PC-9 (cell line): ENCODE data around the gene CMIP. TPM values are rescaled to one million over a fixed set of nuclear protein-coding genes. Genes with fewer than 3 reads are reported as not detected.

Source experiments
- BruUV-seq: library from RNA; stranded (reverse); fragments of 400-500 nt; replicated peaks from 2 replicates; lab custom pipeline; 2021; lab: Mats Ljungman, UMichigan
- CTCF ChIA-PET: fragments of 300-600 bp; sonication (Branson Sonifier 250); formaldehyde crosslinking; loops from one replicate; lab custom pipeline; 2022; ENCODE audit warnings: antibody characterized with exemption; lab: Charles Lee
- POLR2A ChIA-PET: fragments of 300-600 bp; sonication (Branson Sonifier 250); formaldehyde crosslinking; loops from one replicate; lab custom pipeline; 2022; ENCODE audit warnings: antibody characterized with exemption; ENCODE audit not compliant: unreplicated experiment; lab: Charles Lee
- DNase-seq, 2 experiments: peaks; one replicate each; pipeline versions ENCODE4 v3.0.0 to v3.0.0-alpha.2; 2015 to 2022; ENCODE audit warnings: mixed read lengths in 1 of 2
- H2AFZ ChIP-seq: fragments of 200-600 bp; sonication (generic); 2 replicates; pipeline ENCODE4 v1.8.1; 2017; ENCODE audit warnings: antibody characterized with exemption
- H3F3A ChIP-seq: fragments of 200-600 bp; sonication (generic); 2 replicates; pipeline ENCODE4 v1.8.1; 2017; ENCODE audit warnings: antibody characterized with exemption, mild to moderate bottlenecking, low read depth; ENCODE audit not compliant: insufficient read depth
- H3K27ac ChIP-seq: fragments of 200-600 bp; sonication (generic); 2 replicates; pipeline ENCODE4 v1.6.1; 2016; ENCODE audit warnings: mixed run types
- H3K27me3 ChIP-seq: fragments of 200-600 bp; sonication (generic); 2 replicates; pipeline ENCODE4 v1.6.1; 2016; ENCODE audit warnings: low read depth, mixed run types; ENCODE audit not compliant: insufficient read depth
- H3K36me3 ChIP-seq: fragments of 200-600 bp; sonication (generic); 2 replicates; pipeline ENCODE4 v1.6.1; 2016; ENCODE audit warnings: low read depth, mixed run types
- H3K4me1 ChIP-seq: fragments of 200-600 bp; sonication (generic); replicated peaks from 2 replicates; pipeline ENCODE4 v1.6.1; 2016; ENCODE audit warnings: mixed run types; ENCODE audit not compliant: insufficient read depth
- H3K4me2 ChIP-seq: fragments of 200-600 bp; sonication (generic); 2 replicates; pipeline ENCODE4 v1.6.1; 2017; ENCODE audit warnings: mixed run types
- H3K4me3 ChIP-seq: fragments of 200-600 bp; sonication (generic); 2 replicates; pipeline ENCODE4 v1.6.1; 2016; ENCODE audit warnings: mixed run types
- H3K79me2 ChIP-seq: fragments of 200-600 bp; sonication (generic); 2 replicates; pipeline ENCODE4 v1.6.1; 2017; ENCODE audit warnings: low read depth, mixed run types
- H3K9me2 ChIP-seq: fragments of 200-600 bp; sonication (generic); 2 replicates; pipeline ENCODE4 v1.8.1; 2017; ENCODE audit warnings: mild to moderate bottlenecking; ENCODE audit not compliant: insufficient read depth
- H3K9me3 ChIP-seq: fragments of 200-600 bp; sonication (generic); 2 replicates; pipeline ENCODE4 v1.8.1; 2016; ENCODE audit warnings: low read depth; ENCODE audit not compliant: insufficient read depth
- H4K20me1 ChIP-seq: fragments of 200-600 bp; sonication (generic); 2 replicates; pipeline ENCODE4 v1.8.1; 2017; ENCODE audit not compliant: insufficient read depth
- EZH2 ChIP-seq: fragments of 200-600 bp; sonication (generic); IDR thresholded peaks from 2 replicates; pipeline ENCODE4 v1.8.0; 2017; ENCODE audit warnings: antibody characterized with exemption, low read depth
- intact Hi-C: fragments of 100-400 bp; cut with micrococcal nuclease; formaldehyde crosslinking; loops from one replicate; pipeline ENCODE4 v1.10.0; 2022; ENCODE audit not compliant: unreplicated experiment
- total RNA-seq: library from RNA; stranded (reverse); gene quantifications from 2 replicates; pipeline ENCODE4 v1.2.3, GENCODE V29; 2021
- TF ChIP-seq, protein P1 (sequence below): fragments of 200-600 bp; sonication (generic); conservative IDR thresholded peaks from 2 replicates; pipeline ENCODE4 v1.6.1; 2017; ENCODE audit warnings: mixed run types, antibody characterized with exemption, mild to moderate bottlenecking, moderate library complexity

The CMIP gene
- total RNA-seq, 1 experiment from 2014 or later, result 96.6 TPM

DNA sequence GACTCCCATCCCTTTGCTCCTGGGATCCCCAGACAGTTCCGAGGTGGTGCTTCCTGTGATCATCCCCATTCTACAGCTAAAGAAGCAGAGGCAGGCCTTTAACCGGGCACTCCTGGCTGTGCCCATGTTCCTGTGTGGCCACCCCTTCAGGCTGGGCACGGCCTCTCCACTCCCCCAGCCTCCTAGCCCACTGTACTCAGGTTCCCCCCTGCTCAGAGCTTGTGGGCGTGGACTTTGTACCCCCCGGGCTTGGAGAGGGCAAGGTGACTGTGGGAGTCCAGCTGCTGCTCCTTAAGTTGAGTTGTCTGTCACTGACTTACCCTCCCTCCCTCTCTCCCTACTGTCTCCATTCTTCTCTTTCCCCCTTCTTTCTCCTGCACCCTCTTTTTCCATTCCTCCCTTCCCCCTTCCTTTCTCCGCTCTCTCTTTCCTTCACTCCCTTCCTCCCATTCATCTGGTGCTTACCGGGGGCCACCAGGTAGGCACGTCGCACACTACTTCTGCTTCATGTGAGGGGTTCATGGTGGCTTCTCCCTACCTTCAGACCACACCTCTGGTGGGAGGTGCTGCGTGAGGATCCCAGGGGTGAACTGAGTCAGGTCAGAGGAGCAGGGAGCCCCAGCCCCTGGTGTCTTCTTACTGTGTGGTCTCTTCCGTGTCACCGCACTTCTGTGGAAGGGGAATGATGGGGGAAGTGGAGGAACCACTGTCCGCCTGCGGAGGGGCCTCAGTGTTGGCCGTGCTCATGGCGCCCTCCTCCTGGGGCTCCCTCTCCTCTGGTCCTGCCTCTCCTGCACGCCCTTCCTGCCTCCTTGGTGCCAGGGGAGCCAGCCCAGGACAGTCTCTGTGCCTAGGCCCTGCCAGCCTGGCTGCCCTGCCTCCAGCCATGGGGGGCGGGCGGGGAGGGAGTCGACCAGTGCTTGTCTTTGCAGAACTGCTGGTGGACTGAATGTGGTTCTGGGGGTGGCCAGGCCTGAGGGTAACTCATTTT lies 29.7 kb downstream of the CMIP start:
- CTCF ChIA-PET, result no interaction called here
- H3K4me2 ChIP-seq, result no peak overlapping the region

DNA sequence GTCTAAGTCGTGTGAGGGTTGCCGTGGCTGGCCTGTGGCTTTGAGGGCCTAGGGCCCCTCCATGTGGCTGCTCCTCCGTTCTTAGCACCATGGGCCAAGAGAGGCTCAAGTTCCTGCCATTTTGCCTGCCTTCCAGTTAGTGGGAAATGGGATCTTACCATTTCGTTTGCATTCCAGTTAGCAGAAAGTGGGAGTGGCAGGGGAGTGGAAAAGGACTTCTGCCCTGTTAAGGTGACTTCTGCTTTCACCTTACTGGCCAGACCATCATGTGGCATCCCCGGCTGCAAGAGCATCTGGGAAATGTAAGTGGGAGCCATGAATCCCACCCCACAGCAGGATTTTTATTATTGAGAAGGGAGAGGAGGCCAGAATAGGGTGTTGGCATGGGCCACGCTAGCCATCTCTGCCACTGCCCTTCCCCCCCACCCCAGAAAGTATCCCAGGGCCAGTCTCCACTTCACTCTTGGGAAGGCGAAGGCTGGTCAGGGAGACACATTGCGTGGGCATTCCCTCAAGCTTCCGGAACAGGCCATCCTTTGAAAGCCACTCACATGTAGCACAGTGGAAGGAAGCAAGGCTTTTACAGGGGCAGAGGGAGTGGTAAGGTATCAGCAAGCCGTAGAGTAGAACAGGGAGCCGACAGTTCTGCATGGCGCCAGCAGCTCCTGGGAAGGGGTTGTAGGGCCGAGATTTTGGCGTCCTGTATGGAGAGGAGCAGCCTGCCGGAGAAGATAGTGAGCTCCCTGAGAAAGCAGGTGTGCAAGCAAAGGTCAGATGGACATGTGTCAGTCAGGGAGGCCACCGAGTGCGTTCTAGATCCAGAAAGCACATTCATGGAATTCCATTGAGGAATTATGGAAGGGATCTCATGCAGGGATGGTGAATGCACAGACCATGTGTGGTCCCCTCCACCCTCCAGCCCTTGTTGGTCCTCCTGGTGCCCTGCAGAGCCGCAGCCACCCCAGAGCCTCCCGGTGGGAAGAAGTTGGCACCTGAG lies 33.4 kb downstream of the CMIP start:
- DNase-seq, result no peak
- Histone ChIP-seq H3F3A (peaks cover 9% of the 10 kb centered on the region; the same call in 1 of the 2 replicates), H2AFZ (no peak overlapping the region), H3K9me3 (no peaks in the 10 kb centered on the region), H3K4me3 (no peak overlapping the region), H3K27ac (no peak overlapping the region), H3K9me2 (no peaks in the 10 kb centered on the region), H3K79me2 (peaks cover 88% of the 10 kb centered on the region), H3K27me3 (no peaks in the 10 kb centered on the region), H3K4me2 (no peak overlapping the region), H3K36me3 (no peaks in the 10 kb centered on the region), H4K20me1 (peaks cover 29% of the 10 kb centered on the region), H3K4me1 (no peaks in the 10 kb centered on the region)
- intact Hi-C loops, result no loop called here
- no TSS peak for BruUV-seq
- POLR2A ChIA-PET, result interaction anchor here (0.6 kb wide), 1 partner anchor 14 kb away, joined by 4 read pairs; no protein-coding TSS in a partner anchor
- no peak for TF ChIP-seq EZH2
- TF ChIP-seq, protein P1, sequence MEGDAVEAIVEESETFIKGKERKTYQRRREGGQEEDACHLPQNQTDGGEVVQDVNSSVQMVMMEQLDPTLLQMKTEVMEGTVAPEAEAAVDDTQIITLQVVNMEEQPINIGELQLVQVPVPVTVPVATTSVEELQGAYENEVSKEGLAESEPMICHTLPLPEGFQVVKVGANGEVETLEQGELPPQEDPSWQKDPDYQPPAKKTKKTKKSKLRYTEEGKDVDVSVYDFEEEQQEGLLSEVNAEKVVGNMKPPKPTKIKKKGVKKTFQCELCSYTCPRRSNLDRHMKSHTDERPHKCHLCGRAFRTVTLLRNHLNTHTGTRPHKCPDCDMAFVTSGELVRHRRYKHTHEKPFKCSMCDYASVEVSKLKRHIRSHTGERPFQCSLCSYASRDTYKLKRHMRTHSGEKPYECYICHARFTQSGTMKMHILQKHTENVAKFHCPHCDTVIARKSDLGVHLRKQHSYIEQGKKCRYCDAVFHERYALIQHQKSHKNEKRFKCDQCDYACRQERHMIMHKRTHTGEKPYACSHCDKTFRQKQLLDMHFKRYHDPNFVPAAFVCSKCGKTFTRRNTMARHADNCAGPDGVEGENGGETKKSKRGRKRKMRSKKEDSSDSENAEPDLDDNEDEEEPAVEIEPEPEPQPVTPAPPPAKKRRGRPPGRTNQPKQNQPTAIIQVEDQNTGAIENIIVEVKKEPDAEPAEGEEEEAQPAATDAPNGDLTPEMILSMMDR, result no peak
- CTCF ChIA-PET, result no interaction called here

More for the DNA sequence above, 29.7 kb downstream of the CMIP start:
- H3K27me3 ChIP-seq, result no peaks in the 10 kb centered on the region
- BruUV-seq, result no TSS peak
- no peak for DNase-seq
- peaks cover 89% of the 10 kb centered on the region for H3K79me2 ChIP-seq
- no peak overlapping the region for H3K27ac ChIP-seq
- TF ChIP-seq EZH2, result no peak
- TF ChIP-seq, protein P1, result no peak
- intact Hi-C loops, result no loop called here
- H3K9me2 ChIP-seq, result no peaks in the 10 kb centered on the region
- H4K20me1 ChIP-seq, result peaks cover 60% of the 10 kb centered on the region
- no peaks in the 10 kb centered on the region for H3K4me1 ChIP-seq
- H3K4me3 ChIP-seq, result no peak overlapping the region
- no peaks in the 10 kb centered on the region for H3K9me3 ChIP-seq
- 0 out of 2 replicates have a peak, but pooled peaks cover 6% of the 10 kb centered on the region for H3K36me3 ChIP-seq
- POLR2A ChIA-PET, result no interaction called here
- no peak overlapping the region for H2AFZ ChIP-seq
- peaks cover 26% of the 10 kb centered on the region; the same call in 1 of the 2 replicates for H3F3A ChIP-seq

DNA sequence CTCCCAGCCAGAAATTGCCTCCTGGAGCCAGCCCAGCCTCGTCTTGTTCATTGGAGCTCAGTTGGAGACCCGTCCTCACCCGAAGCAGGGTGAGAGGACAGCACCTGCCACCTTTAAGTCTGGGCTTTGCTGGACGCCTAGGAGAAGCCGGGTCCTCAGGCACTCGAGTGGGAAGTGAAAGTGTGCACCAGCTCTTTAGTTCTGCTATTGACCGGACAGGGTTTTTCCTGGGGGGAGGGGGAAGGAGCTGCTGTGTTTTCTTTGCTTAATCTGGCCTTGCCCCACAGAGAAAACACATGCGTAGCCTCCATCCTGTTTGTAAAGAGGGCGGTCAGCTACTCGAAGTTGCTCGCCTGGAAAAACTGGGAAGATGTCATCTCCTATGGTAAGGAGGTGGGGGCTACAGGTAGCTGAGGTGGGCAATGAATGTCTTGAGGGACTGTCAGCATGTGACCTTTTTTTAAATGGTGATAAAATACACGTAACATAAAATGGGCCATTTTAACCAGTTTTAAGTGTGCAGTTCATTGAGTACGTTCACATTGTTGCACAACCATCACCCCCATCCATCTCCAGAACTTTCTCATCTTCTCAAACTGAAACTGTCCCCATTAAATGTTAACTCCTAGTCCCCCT lies 34.4 kb downstream of the CMIP start:
- Histone ChIP-seq H3F3A (peaks cover 13% of the 10 kb centered on the region; the same call in 1 of the 2 replicates), H4K20me1 (peaks cover 22% of the 10 kb centered on the region), H2AFZ (no peak overlapping the region), H3K9me3 (no peaks in the 10 kb centered on the region), H3K4me1 (peaks cover 7% of the 10 kb centered on the region), H3K27ac (no peak overlapping the region), H3K4me3 (no peak overlapping the region), H3K79me2 (peaks cover 89% of the 10 kb centered on the region), H3K9me2 (no peaks in the 10 kb centered on the region), H3K27me3 (no peaks in the 10 kb centered on the region), H3K36me3 (no peaks in the 10 kb centered on the region), H3K4me2 (no peak overlapping the region)
- ChIA-PET CTCF (no interaction called here), POLR2A (no interaction called here)
- TF ChIP-seq EZH2, result no peak
- TF ChIP-seq, protein P1, result no peak
- BruUV-seq, result no TSS peak
- intact Hi-C loops, result no loop called here
- no peak for DNase-seq
